MM.1S (cell line): ENCODE results near the gene ZMYND10.

Experiments used
- CTCF ChIP-seq: fragments of 300-600 bp; sonication (generic); IDR thresholded peaks from 2 replicates; pipeline ENCODE4 v1.5.1; 2016; ENCODE audit warnings: antibody characterized with exemption, low read length, mixed read lengths
- EZH2 ChIP-seq: fragments of 300-600 bp; sonication (generic); optimal IDR thresholded peaks from 2 replicates; pipeline ENCODE3; 2017; ENCODE audit warnings: low read depth, mild to moderate bottlenecking, antibody characterized with exemption, low read length, mixed read lengths

GRCh38 chr3:50341996-50342650 lies 3.4 kb downstream of the ZMYND10 start:
- TF ChIP-seq EZH2, result no peak
- no peak for TF ChIP-seq CTCF
